Lower lobe of right lung (tissue), 2 donors: ENCODE data around the gene URB1. TPM values are rescaled to one million over a fixed set of nuclear protein-coding genes. Genes with fewer than 3 reads are reported as not detected.

Experiments
- ATAC-seq, 2 donors: fragments of 200-7000 bp; cut with Tn5 transposase; one replicate each; pipeline ENCODE4 v1.9.1; 2020 to 2022; ENCODE audit warnings: mild to moderate bottlenecking in 2 of 2, moderate library complexity in 2 of 2
- DNase-seq: peaks from one replicate; pipeline ENCODE4 v3.0.0-alpha.2; 2020
- H3K27ac ChIP-seq: fragments of 200-600 bp; one replicate; pipeline ENCODE4 v1.8.0; 2022
- H3K27me3 ChIP-seq: fragments of 200-600 bp; one replicate; pipeline ENCODE4 v1.8.0; 2022; ENCODE audit warnings: low read depth
- H3K36me3 ChIP-seq: fragments of 200-600 bp; one replicate; pipeline ENCODE4 v1.8.0; 2022; ENCODE audit warnings: mild to moderate bottlenecking
- H3K4me1 ChIP-seq: fragments of 200-600 bp; one replicate; pipeline ENCODE4 v1.8.0; 2022
- H3K4me3 ChIP-seq: fragments of 200-600 bp; one replicate; pipeline ENCODE4 v1.8.0; 2022; ENCODE audit warnings: mild to moderate bottlenecking
- H3K9me3 ChIP-seq: fragments of 200-600 bp; one replicate; pipeline ENCODE4 v1.8.0; 2022
- CTCF ChIP-seq: fragments of 200-600 bp; IDR thresholded peaks from one replicate; pipeline ENCODE4 v1.8.0; 2022; ENCODE audit warnings: antibody characterized with exemption, mild to moderate bottlenecking
- intact Hi-C: fragments of 100-400 bp; cut with DNase I; formaldehyde crosslinking; loops from one replicate; pipeline ENCODE4 v1.11.0; 2022
- total RNA-seq: library from RNA; stranded (reverse); fragmentation: NEBNext Ultra II Directional; extraction: Animal tissue kit (Norgen Biotek cat#: 25700); gene quantifications from one replicate; pipeline ENCODE4 v1.2.1, GENCODE V29; 2021
- donor health status: DM: no; HTN: yes; CAD: no; lungs with severe emphysema.

URB1 gene
- total RNA-seq, 1 donor from 2014 or later, result 10.3 TPM

GRCh38 chr21:32423320-32424190, 30.7 kb upstream of the URB1 start:
- H3K4me1 ChIP-seq, result peaks cover 20% of the 10 kb centered on the region
- TF ChIP-seq CTCF, result no peak
- intact Hi-C loops, result no loop called here
- H3K9me3 ChIP-seq, result no peaks in the 10 kb centered on the region
- DNase-seq (no peak), ATAC-seq (no peak)
- no peak overlapping the region for H3K4me3 ChIP-seq
- no peaks in the 10 kb centered on the region for H3K27me3 ChIP-seq
- H3K27ac ChIP-seq, result no peak overlapping the region
- H3K36me3 ChIP-seq, result peaks cover 3% of the 10 kb centered on the region

GRCh38 chr21:32422064-32422463, 29.3 kb upstream of the URB1 start:
- peaks cover 15% of the 10 kb centered on the region for H3K36me3 ChIP-seq
- DNase-seq, result no peak
- peaks cover 20% of the 10 kb centered on the region for H3K4me1 ChIP-seq
- no peaks in the 10 kb centered on the region for H3K27me3 ChIP-seq
- H3K27ac ChIP-seq, result no peak overlapping the region
- intact Hi-C loops, result no loop called here
- H3K4me3 ChIP-seq, result no peak overlapping the region
- H3K9me3 ChIP-seq, result no peaks in the 10 kb centered on the region
- TF ChIP-seq CTCF, result no peak
- no peak for ATAC-seq

DNA sequence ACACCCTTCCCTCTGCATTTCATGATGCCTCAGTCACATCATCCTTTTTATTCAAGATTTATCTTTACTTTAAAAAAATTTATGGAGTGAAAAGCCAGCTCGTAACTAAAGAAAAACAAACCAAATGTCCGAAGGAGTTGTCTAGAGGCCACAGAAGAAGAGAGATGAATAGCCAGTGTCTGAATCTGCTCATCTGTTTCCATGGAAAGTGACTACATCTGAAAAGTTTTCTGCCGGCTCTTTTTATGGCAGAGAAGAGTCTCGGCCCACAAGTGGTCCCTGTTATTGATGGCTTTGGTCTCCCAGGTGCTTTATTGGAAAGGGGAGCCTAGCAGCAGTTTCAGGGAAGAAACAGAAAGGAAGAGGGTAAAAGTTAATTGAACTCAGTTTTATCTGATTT, 25.3 kb upstream of the URB1 start:
- H3K27me3 ChIP-seq, result no peaks in the 10 kb centered on the region
- ATAC-seq, result no peak
- H3K9me3 ChIP-seq, result no peaks in the 10 kb centered on the region
- peaks cover 55% of the 10 kb centered on the region for H3K4me1 ChIP-seq
- intact Hi-C loops, result no loop called here
- no peak overlapping the region for H3K4me3 ChIP-seq
- H3K27ac ChIP-seq, result no peak overlapping the region
- DNase-seq, result no peak
- H3K36me3 ChIP-seq, result peaks cover 27% of the 10 kb centered on the region
- no peak for TF ChIP-seq CTCF

DNA sequence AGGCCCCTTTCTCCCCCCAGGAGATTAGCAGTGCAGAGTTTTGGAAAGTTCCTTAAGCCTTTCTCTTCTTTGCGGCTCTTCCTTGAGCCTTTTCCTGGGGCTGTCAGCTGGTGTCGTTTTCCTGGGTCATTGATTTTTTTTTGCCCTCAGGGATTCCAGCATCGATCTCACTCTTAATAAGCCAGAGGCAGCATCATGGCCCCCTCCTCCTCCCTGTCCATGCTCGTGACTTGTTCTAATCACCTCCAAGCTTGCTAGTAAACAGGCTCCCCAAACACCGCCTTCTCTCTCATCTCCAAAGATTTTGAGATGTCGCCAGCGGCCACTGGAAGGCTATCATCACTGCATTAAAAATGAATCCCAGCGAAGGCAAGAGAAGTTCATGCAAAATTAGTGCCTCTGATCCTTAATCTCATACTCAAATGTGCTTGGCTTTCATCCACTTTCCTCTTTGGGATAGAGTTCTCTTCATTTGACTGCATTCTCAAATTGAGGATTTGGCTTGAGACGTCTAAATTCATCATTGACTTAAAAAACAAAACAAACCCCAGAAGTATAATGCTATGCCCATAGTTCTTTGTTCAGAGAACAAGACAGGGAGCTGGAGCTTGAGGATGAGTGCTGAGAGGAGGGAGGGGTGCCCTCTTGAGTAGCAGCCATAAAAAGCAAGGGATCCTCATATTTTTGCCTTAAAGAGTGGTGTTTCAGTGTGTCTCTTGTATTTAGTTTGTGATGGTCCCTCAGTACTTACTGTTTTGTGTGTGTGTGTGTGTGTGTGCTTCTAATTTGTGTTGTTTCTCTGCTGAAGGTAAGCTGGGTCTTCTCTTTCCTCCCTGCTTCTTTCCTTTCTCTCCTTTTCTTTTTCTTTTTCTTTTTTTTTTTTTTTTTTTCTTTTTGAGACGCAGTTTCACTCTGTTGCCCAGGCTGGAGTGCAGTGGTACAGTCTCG, 22.9 kb upstream of the URB1 start:
- Histone ChIP-seq H3K36me3 (peaks cover 27% of the 10 kb centered on the region), H3K4me3 (peak overlapping the region; percentile 73), H3K27me3 (no peaks in the 10 kb centered on the region), H3K27ac (peak overlapping the region; percentile 99), H3K4me1 (peaks cover 61% of the 10 kb centered on the region), H3K9me3 (no peaks in the 10 kb centered on the region)
- ATAC-seq (no peak), DNase-seq (no peak)
- intact Hi-C loops, result no loop called here
- TF ChIP-seq CTCF, result no peak

DNA sequence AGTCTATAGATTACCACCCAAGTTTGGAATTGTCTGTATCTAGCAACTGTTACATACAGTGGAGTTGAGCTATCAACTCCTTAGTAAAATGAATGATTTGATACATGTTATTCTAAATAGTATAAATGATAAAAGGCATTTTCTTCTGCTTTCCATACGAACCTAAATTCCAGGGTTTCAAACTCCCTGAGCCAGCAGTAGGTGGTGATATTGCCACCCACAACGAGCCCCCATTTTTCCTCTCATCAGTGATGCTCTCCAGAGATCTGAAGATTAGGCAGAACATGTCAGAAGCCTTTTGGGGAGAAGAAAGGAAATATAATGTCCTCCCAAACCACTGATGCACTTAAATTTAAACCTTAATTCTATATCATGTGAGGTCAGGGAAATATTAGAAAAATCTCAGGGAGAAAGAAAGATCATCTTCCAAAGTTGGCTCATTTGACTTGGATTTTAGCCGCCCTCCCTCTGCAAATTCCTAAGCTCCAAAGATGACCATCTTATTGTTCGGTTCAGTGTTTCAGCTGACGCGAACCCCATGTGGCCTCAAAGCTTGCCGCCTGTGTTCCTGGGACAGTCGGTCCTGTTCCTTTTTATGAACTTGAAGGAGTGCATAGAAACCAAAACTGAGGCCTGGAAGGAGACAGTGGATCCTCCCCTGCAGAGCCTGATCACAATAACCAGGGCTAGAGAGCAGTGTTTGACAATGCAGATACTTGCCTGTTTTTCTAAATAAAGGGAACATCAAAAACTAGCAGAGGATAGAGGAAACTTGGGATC, 22.0 kb upstream of the URB1 start:
- no peaks in the 10 kb centered on the region for H3K27me3 ChIP-seq
- peaks cover 64% of the 10 kb centered on the region for H3K4me1 ChIP-seq
- ATAC-seq (no peak), DNase-seq (no peak)
- peak; percentile 36 for TF ChIP-seq CTCF
- peaks cover 27% of the 10 kb centered on the region for H3K36me3 ChIP-seq
- peak overlapping the region; percentile 99 for H3K27ac ChIP-seq
- intact Hi-C loops, result no loop called here
- peak overlapping the region; percentile 73 for H3K4me3 ChIP-seq
- H3K9me3 ChIP-seq, result no peaks in the 10 kb centered on the region
